Endothelial cell of hepatic sinusoid (primary cell): ENCODE results near the gene LRRC28.

Experiments
- in situ Hi-C: cut with HindIII; loops from 2 replicates; pipeline ENCODE4 v1.10.0; 2017; ENCODE audit warnings: low sequenced_read_pairs

Gene LRRC28

DNA sequence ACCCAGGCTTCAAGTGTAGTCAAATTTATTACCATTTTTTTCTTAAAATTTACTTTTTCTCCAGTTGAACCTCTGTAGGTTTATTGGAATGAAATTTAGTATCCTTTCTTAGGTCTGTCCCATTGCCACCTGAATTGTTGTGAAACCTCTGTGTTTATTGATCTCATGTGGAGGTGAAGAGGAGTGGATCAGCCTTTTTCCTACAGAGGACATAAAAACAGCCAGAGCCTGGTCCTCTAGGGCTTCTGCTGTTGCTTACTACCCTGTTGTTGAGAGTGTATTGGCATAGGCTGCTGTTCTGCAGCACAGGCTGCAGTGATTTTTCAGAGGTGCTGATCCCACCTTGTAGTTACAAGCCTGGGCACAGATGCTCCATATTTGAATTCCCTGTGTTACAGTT lies 44.6 kb downstream of the LRRC28 start:
- in situ Hi-C loops = no loop called here

DNA sequence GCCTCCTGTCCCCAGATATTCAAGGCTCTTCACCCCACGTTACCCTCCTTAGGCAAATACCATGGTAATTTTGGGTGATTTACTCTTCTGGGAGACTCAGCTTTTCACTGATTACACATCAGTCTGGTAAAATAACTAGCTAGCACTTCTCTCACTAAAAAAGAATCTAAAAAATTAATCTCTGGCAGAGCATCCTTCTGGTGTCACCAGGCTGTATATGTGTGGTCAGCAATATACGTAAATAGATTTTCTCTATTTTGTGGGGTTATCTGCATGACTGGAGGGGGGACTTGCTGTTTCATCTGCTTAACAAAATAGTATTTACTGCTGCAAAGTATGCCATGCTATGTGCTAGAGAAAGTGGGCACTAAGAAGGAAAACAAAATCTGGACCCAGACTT lies 45.1 kb downstream of the LRRC28 start:
- in situ Hi-C loops = no loop called here

DNA sequence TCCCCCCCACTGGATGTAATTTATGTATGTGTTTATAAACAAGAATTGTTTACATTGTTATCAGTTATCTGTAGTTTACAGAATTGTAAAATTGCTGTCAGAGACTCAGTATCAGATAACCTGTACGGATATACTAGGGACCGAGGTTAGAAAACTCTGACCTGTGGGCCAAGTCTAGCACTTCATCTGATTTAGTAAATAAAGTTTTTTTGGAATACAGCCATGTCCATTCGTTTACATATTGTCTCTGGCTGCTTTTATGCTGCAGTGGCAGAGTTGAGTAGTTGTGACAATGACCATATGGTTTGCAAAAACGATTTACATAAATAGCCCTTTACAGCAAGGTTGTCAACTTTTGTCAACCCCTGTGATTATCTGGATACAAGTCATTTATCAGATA lies 52.6 kb downstream of the LRRC28 start:
- in situ Hi-C loops = no loop called here

DNA sequence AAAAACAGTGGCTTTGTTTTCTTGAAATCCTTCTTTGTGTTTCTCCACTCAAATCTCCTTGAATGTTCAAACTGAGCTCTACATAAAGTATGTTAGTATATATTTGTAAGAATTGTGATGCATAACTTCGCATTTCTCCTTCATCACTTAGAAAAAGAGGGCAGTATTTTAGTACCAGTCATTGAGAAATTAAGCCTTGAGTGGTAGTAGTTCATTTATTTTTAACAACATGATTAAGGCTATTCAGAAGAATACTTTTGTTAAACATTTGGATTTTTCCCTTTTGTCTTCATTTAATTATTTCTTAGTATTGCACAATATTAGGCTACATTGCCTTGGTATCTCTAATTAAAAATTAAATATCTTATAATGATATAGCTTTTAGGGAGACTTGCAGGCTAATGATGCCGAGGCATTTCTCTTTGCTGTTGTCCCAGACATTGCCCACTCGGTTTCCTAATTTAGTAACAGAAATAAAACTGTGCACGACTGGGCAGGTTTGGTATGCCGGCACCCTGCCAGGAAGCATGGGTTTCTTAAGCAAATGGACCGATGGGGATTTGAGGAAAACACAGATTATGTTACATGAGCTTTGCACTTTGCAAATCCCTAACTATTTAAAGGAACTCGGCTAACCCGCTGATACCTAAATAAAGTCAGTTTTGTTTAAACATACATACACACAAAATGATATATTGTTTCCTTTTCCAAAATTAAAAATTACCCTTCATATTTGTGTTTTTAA lies 54.7 kb downstream of the LRRC28 start:
- in situ Hi-C loops = no loop called here

DNA sequence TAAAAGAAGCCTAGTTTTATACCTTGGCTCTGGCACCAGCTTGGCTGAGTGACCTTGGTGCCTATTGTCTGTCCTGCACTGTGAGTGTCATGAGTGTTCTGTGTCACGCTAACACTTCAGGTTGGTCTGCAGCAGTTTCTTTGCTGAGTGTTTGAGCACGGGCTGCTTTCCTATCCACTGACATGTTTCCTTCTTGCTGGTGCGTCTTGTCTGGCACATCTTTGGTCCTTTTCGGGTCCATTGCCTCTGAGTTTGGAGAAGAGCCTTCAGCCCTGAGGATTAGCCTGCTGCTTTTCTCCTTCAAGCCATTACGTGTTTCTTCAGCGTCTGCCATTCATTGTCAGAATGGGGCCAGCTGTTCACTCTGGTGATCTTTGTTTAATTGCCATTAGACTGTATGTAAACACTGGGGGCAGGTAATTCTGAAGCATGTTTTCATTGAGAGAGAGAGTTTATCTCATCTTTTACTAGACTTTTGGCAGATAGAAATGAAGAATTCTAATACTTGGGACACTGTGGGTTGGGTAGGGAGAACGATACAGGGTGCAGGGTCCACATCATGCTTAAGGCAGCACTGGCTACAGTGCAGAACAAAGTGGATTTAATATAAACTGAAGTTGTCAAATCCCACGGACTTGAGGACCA lies 55.5 kb downstream of the LRRC28 start:
- in situ Hi-C loops = no loop called here

DNA sequence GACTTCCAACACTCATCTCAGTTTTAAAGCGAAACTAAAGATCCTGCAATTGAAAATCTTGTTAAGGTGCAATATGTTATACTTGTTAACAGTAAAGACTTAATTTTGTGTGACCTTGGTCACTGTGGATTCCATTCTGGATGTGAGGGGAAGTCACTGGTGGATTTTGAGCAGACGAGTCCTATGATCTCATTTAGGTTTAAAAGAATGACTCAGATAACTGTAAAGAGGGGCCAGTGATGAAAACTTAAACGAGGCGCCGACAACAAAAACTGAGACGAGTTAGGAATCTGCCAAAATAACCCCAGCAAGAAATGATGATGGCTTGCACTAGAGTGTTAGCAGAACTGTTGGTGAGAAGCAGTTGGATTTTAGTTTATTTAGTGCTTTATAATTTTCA lies 56.5 kb downstream of the LRRC28 start:
- in situ Hi-C loops = no loop called here

DNA sequence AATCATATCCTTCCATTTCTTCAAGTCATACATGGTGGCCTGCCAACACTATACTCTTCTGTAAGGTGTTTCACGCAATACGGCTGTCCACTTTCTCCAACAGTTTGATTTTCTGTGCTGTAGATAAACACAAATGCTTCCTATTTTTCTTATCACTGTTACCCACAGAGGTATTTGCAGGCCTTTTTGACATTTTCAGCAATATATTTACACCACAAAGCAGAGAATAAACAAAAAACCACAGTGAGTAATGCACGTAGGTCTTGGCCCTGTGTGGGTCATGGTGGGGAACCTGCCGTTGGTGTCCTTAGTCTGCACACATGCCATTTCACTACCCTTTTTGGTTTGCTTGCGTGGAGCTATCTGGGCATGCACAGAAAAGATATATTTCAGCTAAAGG lies 59.5 kb downstream of the LRRC28 start:
- in situ Hi-C loops = no loop called here

DNA sequence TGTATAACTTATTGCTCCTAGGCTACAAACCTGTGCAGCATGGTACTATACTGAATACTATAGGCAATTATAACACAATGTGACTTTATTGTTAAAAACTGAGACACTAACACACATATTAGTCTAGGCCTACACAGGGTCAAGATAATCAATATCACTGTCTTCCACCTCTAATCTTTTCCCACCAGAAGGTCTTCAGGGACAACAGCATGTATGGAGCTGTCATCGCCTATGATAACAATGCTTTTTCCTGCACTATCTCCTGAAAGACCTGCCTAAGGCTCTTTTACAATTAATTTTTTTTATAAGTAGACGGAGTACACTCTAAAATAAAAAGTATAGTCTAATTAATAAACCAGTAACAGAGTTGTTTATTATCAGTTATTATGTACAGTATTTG lies 60.9 kb downstream of the LRRC28 start:
- in situ Hi-C loops = no loop called here

DNA sequence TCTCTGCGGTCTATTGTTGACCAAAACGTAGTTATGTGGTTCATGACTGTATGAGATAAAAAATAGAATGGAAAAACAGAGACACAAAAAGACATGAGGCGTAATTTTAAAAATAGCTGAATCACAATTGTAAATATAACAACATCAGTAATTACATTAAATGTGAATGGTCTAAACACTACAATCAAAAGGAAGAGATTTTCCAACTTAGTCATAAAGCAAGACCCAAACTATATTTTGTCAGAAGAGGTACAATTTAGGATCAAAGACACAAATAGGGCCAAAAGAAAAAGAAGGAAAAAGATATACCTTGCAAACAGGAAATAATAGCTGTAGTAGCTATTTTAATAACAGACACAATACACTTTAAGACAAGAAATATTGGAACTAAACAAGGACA lies 61.5 kb downstream of the LRRC28 start:
- in situ Hi-C loops = no loop called here

DNA sequence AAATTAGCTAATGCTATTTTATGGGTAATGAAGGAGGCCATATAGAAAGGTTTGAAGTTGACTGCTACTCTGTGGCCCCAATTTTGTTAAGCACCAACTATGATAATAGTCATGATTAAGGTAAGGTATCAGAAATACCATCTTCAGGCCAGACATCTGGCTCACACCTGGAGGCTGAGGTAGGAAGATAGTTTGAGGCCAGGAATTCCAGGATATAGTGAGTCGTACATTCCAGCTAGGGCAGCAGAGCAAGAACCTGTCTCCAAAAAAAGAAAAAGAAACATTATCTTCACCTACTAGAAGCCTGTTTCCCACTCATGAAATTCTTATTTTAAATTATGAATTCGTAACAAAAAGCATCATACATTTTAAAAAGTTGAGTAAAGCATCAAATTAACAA lies 64.4 kb downstream of the LRRC28 start:
- in situ Hi-C loops = loop anchor here (5.0 kb wide), 1 partner anchor 48 kb away; no protein-coding TSS in a partner anchor

DNA sequence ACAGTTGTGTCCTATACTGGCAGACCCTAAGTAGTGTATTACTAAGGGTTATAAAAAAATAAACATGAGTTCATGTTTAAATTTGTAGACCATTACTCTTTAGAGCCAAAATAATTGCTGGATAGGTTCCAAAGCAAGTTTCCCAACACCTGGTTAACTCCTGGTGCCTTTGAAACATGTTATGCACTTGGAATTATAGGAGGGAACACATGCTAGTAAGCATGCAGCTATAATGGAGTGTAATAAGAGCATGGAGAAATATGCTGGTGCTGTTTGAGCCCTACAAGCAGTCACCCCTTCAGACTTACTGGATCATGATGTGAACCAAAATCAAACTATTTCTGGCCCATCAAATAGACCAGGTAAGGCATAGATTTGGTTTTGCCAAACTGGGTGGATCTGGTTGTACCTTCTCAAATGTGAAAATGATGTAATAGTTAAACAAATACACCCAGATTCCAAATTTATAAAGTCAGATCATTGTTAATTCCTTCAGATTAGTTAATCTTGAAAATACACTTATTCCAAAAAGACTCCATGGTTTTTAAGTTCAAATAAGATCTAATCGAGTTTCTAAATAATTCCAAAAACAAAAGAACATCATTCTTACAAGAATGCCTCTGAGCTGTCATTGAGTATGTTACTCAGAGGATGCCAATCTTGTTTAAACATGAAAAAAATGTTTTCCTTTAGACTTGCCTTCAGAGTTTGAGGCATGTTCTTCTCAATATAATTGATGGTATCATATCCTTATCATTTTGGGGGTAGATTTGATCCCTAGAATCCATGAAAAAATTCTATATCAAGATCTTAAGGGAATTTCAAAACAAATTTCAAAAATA lies 69.3 kb downstream of the LRRC28 start:
- in situ Hi-C loops = no loop called here

DNA sequence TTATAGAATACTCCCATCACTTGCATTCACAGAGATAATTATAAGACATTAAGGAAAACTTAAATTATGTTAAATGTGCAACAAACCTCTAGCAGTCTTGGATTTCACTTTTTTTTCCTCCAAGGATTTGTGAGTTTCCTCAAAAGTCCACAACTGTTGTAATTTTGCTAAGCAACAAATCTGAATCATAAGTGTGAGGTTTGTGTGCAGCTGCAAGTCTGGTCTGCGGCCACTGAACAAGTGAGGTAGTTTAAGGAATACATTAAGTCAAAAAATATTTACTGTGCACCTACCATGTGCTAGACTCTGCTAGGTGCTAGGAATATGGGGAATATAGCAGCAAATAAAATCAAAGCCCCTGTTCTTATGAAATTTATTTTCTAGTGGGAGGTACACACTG lies 70.2 kb downstream of the LRRC28 start:
- in situ Hi-C loops = no loop called here

DNA sequence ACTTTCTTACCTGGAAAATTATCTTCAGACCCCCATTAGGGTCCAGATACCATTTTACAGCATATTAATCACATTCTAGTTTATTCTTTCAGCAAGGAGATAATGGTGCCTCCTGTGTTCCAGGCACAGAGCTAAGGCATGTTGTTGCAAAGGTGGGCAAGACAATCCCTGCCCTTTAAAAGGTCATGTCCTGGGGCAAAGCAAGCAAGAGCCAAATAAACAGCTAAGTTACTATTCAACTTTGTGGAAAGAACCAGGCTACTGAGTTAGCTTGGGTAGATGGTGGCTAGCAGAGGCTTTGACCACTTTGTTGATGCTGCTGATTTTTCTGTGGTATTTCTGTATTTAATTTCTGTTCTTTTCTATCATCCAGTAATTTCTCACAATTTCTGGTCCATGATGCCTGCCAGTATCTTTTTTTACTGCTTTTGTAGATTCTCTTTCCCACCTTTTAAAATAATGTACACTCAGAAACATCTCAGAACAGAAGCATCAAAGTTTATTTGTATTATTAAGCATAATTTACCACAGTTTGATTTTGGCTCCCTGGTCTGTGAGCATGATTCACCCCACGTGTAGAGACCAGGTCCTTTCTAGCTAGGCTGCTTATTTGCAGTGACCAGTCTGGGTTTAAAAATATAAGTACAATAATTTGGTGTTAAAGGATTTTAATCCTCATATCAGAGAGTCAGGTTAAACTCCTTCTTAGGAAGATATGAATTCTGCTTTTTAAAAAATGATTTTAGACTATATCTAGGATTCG lies 71.5 kb downstream of the LRRC28 start:
- in situ Hi-C loops = no loop called here

DNA sequence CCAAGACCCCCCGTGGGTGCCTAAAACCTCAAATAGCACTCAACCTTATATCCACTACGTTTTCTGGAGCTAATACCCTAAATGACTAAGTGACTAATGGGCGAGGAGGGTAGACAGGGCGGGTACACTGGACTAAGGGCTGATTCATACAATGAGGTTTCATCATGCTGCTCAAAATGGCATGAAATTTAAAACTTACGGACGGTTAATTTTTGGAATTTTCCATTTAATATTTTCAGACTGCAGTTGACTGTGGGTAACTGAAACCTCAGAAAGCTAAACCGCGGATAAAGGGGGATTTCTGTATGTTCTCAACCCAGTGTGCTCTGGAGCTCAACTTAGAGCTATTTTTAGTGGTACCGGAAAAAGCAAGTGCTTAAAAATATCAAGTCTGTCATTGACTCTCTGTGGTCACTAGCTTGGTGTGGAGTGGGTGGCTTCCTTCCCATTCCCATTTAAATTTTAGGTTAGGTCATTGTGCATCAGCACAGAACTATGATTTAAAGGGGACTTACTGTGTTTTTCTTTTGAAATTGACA lies 72.9 kb downstream of the LRRC28 start:
- in situ Hi-C loops = no loop called here

DNA sequence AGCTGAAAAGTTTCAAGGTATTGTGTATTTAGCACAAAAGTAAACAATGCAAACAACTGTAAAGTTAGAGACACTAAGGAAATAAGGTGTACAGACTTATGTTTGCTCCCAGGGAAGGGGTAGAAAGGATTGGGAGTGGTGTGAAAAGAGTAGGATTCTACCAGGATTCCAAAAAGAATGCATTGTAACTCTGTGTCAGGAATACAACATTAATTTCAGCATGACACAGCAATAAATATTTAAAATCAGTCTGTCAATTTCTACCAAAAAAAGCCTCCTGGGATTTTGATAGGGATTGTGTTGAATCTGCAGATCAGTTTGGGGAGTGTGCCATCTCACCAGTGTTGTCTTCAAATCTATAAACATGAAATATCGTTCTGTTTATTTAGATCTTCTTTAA lies 73.4 kb downstream of the LRRC28 start:
- in situ Hi-C loops = no loop called here

DNA sequence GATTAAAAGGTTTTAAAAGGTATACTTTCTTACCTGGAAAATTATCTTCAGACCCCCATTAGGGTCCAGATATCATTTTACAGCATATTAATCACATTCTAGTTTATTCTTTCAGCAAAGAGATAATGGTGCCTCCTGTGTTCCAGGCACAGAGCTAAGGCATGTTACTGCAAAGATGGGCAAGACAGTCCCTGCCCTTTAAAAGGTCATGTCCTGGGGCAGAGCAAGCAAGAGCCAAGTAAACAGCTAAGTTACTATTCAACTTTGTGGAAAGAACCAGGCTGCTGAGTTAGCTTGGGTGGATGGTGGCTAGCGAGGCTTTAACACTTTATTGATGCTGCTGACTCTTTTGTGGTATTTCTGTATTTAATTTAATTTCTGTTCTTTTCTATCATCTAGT lies 75.0 kb downstream of the LRRC28 start:
- in situ Hi-C loops = no loop called here

DNA sequence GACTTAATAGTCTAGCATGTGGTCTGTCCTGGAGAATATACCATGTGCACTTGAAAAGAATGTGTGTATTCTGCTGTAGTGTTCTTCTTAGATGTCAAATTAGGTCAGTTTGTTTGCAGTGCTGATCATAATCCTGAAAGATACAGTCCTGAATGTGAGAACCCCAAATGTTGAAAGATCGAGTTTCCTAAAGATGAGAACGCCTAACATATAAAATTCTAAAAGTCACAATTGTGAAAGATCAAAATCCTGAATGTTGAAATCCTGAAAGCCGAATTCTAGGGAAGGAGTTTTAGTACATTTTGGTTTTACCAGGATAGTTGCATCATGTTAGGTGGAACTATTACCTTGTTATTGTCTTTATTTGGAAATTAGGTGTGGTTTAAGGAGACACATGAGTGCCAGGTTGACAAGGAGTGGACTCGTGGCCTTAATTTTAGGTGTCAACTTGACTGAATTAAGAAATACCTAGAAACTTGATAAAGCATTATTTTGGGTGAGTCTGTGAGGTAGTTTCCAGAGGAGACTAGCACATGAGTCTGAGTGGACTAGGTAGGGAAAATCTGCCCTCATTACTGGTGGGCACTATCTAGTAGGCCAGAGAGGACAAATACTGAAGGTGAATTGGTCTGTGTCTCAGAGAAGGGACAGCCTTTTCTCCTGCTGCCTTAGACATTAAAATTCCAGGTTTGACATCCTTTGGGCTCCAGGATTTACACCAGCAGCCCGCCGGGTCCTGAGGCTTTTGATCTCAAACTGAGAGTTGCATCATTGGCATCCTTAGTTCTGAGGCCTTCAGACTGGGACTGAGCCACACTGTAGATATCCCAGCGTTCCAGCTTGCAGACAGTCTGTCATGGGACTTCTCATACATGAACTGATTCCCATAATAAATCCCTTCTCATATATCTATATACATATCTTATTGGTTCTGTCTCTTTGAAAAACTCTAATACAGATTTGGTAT lies 77.1 kb downstream of the LRRC28 start:
- in situ Hi-C loops = no loop called here

DNA sequence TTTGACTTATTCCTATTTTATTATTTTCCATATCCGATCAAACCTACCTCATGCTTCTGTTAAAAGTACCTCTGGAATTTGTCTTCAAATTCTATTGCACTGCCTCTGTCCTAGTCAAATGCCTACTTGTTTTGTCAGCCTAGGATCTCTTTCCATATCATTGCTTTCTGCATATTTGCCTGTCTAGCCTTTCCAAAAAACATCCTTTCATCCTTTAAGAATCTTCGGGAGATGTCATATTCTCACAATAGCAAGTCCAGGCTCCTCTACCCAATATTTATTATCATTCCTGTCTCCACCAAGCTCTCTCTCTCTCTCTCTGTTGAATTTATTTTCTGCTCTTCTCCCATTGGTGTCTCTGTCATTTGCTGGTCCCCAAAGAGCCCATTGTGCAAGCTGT lies 80.1 kb downstream of the LRRC28 start:
- in situ Hi-C loops = no loop called here

DNA sequence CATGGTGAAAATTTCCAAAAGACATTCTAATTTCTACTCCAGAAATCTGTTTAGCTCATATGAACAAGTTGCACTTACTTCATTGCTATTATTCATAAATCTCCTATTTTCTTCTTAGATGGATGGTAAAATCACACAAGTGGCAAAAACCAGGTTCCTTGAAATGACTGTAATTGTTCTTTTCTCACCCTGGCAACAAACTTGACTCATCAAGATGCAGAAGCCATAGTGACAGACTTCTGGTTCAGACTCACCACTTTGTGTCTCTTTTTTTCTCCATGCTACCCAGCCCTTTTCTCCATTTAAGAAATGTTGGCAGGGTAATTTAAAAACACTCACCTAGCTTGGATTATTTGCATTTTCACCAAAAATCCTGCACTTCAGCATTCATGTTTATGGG lies 82.1 kb downstream of the LRRC28 start:
- in situ Hi-C loops = no loop called here

DNA sequence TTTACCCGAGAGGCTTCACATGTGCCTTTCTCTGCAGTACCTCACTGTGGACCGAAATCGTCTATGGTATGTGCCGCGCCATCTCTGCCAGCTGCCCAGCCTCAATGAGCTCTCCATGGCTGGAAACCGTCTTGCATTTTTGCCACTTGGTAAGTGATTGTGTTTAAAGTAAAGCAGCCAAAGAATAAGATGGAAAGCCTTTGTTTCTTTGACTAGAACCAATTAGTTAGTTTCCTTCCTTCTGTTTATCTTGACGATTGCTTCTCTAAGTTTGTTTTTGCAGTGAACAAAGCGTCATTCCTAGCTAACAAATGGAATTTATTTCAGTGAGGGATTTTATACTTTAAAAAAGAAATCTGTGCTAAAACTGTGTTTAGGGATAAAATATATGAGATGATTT lies 82.7 kb downstream of the LRRC28 start:
- in situ Hi-C loops = no loop called here
